Peyer's patch (tissue), 4 donors: Measurements from ENCODE around the gene TSEN54.

Source experiments
- CTCF ChIP-seq, 6 experiments: fragments of 450-650 bp in 4 of 6; fragments of 200-600 bp in 2 of 6; sonication (generic) in 1 of 6; IDR thresholded peaks; one replicate each; pipeline ENCODE4 v1.5.1; 2017 to 2019; ENCODE audit warnings: antibody characterized with exemption in 6 of 6, mild to moderate bottlenecking in 3 of 6, moderate library complexity in 1 of 6
- POLR2A ChIP-seq, 2 donors: fragments of 450-650 bp; IDR thresholded peaks; one replicate each; pipeline ENCODE4 v1.5.1; 2017; ENCODE audit warnings: antibody characterized with exemption in 2 of 2, mild to moderate bottlenecking in 2 of 2, moderate library complexity in 2 of 2

- TF ChIP-seq CTCF (IDR thresholded peaks at IDR 0.05) = no peak
- no peak for TF ChIP-seq POLR2A (IDR thresholded peaks at IDR 0.05)
Observed at GRCh38 chr17:75508931-75509361, 7.4 kb upstream of the TSEN54 start.
